ENCODE data around the gene TBL1X. TPM values are rescaled to one million over a fixed set of nuclear protein-coding genes. Genes with fewer than 3 reads are reported as not detected.

TBL1X gene
- total RNA-seq, 5 donors from 2014 or later (not counting 1 experiment from before 2014, with no cell fraction given) = 21.0 to 50.8 (median 40.5) TPM

- Histone ChIP-seq H3K4me1 (ENCODE audit: control insufficient read depth in 1 of 2, extremely low read depth in 1 of 2, insufficient read depth in 2 of 2, low read length in 2 of 2) (peaks cover 0 to 3% of the 10 kb centered on the region in 2 experiments), H3K9me3 (no peaks in the 10 kb centered on the region), H3K4me3 (ENCODE audit: control insufficient read depth in 1 of 2, extremely low read depth in 1 of 2, low read length in 1 of 2) (no peak overlapping the region), H3K27ac (ENCODE audit: low read length) (no peak overlapping the region), H3K27me3 (replicated peaks in 1 of 2; ENCODE audit: control insufficient read depth in 2 of 2, extremely low read depth in 1 of 2, insufficient read depth in 2 of 2, low read length in 1 of 2) (no peaks in the 10 kb centered on the region), H3K36me3 (ENCODE audit: control insufficient read depth in 2 of 2, extremely low read depth in 1 of 2, insufficient read depth in 1 of 2, low read length in 1 of 2) (peaks cover 0 to 5% of the 10 kb centered on the region in 2 donors)
- Mint-ChIP-seq H3K27me3 (no peaks in the 10 kb centered on the region), H3K9me3 (no peaks in the 10 kb centered on the region), H3K36me3 (peaks cover 29% of the 10 kb centered on the region), H3K27ac (no peak overlapping the region), H3K4me1 (peaks cover 5 to 29% (median 19%) of the 10 kb centered on the region in 3 donors), H3K4me3 (no peak overlapping the region)
- CTCF ChIA-PET = no interaction called here
- DNase-seq (no peak), ATAC-seq (replicated peaks in 1 of 4) (no peak)
- WGBS (ENCODE audit: insufficient coverage) = 75% methylated on average over 4 of the region's 13 CpGs
- POLR2A ChIA-PET = no interaction called here
These were observed 211.4 kb downstream of the TBL1X start for GRCh38 chrX:9676306-9676705.

- no peak for ATAC-seq (replicated peaks in 1 of 4)
- Histone ChIP-seq H3K4me3 (ENCODE audit: control insufficient read depth in 1 of 2, extremely low read depth in 1 of 2, low read length in 1 of 2) (no peak overlapping the region), H3K4me1 (ENCODE audit: control insufficient read depth in 1 of 2, extremely low read depth in 1 of 2, insufficient read depth in 2 of 2, low read length in 2 of 2) (peaks cover 0 to 3% of the 10 kb centered on the region in 2 experiments), H3K9me3 (no peaks in the 10 kb centered on the region), H3K27ac (ENCODE audit: low read length) (no peak overlapping the region), H3K36me3 (ENCODE audit: control insufficient read depth in 2 of 2, extremely low read depth in 1 of 2, insufficient read depth in 1 of 2, low read length in 1 of 2) (peaks cover 0 to 5% of the 10 kb centered on the region in 2 donors), H3K27me3 (replicated peaks in 1 of 2; ENCODE audit: control insufficient read depth in 2 of 2, extremely low read depth in 1 of 2, insufficient read depth in 2 of 2, low read length in 1 of 2) (no peaks in the 10 kb centered on the region)
- Mint-ChIP-seq H3K27ac (no peak overlapping the region), H3K4me1 (peaks cover 5 to 29% (median 19%) of the 10 kb centered on the region in 3 donors), H3K36me3 (peaks cover 28% of the 10 kb centered on the region), H3K4me3 (no peak overlapping the region), H3K27me3 (no peaks in the 10 kb centered on the region), H3K9me3 (no peaks in the 10 kb centered on the region)
- no peak for DNase-seq
- no CpG with 5 or more reads among the region's 6 CpGs for WGBS (ENCODE audit: insufficient coverage)
- CTCF ChIA-PET = interaction anchor here in 1 of 2 donors (0.6 kb wide), 1 partner anchor 74 kb away, joined by 3 read pairs; no protein-coding TSS in a partner anchor
- POLR2A ChIA-PET = no interaction called here
These were observed 211.9 kb downstream of the TBL1X start for GRCh38 chrX:9676738-9677097.

GRCh38 chrX:9677098-9677739, 212.4 kb downstream of the TBL1X start:
- no CpG with 5 or more reads among the region's 7 CpGs for WGBS (ENCODE audit: insufficient coverage)
- ATAC-seq (replicated peaks in 1 of 4) (peak in 3 of 4 experiments; percentile 41 to 87 (median 50)), DNase-seq (peak in 7 of 35 experiments; percentile 1 to 32 (median 2))
- POLR2A ChIA-PET = no interaction called here
- H3K4me1 ChIP-seq (ENCODE audit: control insufficient read depth in 1 of 2, extremely low read depth in 1 of 2, insufficient read depth in 2 of 2, low read length in 2 of 2) = peaks cover 0 to 3% of the 10 kb centered on the region in 2 experiments
- no peaks in the 10 kb centered on the region for H3K27me3 ChIP-seq (replicated peaks in 1 of 2; ENCODE audit: control insufficient read depth in 2 of 2, extremely low read depth in 1 of 2, insufficient read depth in 2 of 2, low read length in 1 of 2)
- H3K9me3 ChIP-seq = no peaks in the 10 kb centered on the region
- Mint-ChIP-seq H3K27ac (peak overlapping the region in 1 of 2 donors; percentile 16), H3K27me3 (no peaks in the 10 kb centered on the region), H3K36me3 (peaks cover 25% of the 10 kb centered on the region), H3K4me1 (peaks cover 5 to 26% (median 19%) of the 10 kb centered on the region in 3 donors), H3K4me3 (no peak overlapping the region), H3K9me3 (no peaks in the 10 kb centered on the region)
- H3K4me3 ChIP-seq (ENCODE audit: control insufficient read depth in 1 of 2, extremely low read depth in 1 of 2, low read length in 1 of 2) = no peak overlapping the region
- peaks cover 0 to 5% of the 10 kb centered on the region in 2 donors for H3K36me3 ChIP-seq (ENCODE audit: control insufficient read depth in 2 of 2, extremely low read depth in 1 of 2, insufficient read depth in 1 of 2, low read length in 1 of 2)
- no peak overlapping the region for H3K27ac ChIP-seq (ENCODE audit: low read length)
- CTCF ChIA-PET = interaction anchor here in 1 of 2 donors (0.6 kb wide), 1 partner anchor 75 kb away, joined by 3 read pairs; no protein-coding TSS in a partner anchor

GRCh38 chrX:9678215-9678965, 213.5 kb downstream of the TBL1X start:
- no peak for DNase-seq
- H3K27me3 ChIP-seq (replicated peaks in 1 of 2; ENCODE audit: control insufficient read depth in 2 of 2, extremely low read depth in 1 of 2, insufficient read depth in 2 of 2, low read length in 1 of 2) = no peaks in the 10 kb centered on the region
- ChIA-PET CTCF (interaction anchor here in 1 of 2 donors (0.6 kb wide), 1 partner anchor 32 kb away, joined by 3 read pairs; no protein-coding TSS in a partner anchor), POLR2A (no interaction called here)
- H3K27ac Mint-ChIP-seq = peak overlapping the region in 1 of 2 donors; percentile 61
- no peak overlapping the region for H3K4me3 Mint-ChIP-seq
- no peaks in the 10 kb centered on the region for H3K9me3 ChIP-seq
- H3K27ac ChIP-seq (ENCODE audit: low read length) = no peak overlapping the region
- no peak overlapping the region for H3K4me3 ChIP-seq (ENCODE audit: control insufficient read depth in 1 of 2, extremely low read depth in 1 of 2, low read length in 1 of 2)
- no peaks in the 10 kb centered on the region for H3K27me3 Mint-ChIP-seq
- peaks cover 0 to 3% of the 10 kb centered on the region in 2 experiments for H3K4me1 ChIP-seq (ENCODE audit: control insufficient read depth in 1 of 2, extremely low read depth in 1 of 2, insufficient read depth in 2 of 2, low read length in 2 of 2)
- ATAC-seq (replicated peaks in 1 of 4) = no peak
- peaks cover 5 to 21% (median 19%) of the 10 kb centered on the region in 3 donors for H3K4me1 Mint-ChIP-seq
- no CpG with 5 or more reads among the region's 3 CpGs for WGBS (ENCODE audit: insufficient coverage)
- peaks cover 17% of the 10 kb centered on the region for H3K36me3 Mint-ChIP-seq
- no peaks in the 10 kb centered on the region for H3K9me3 Mint-ChIP-seq
- peaks cover 0 to 5% of the 10 kb centered on the region in 2 donors for H3K36me3 ChIP-seq (ENCODE audit: control insufficient read depth in 2 of 2, extremely low read depth in 1 of 2, insufficient read depth in 1 of 2, low read length in 1 of 2)

GRCh38 chrX:9681011-9681410, 216.2 kb downstream of the TBL1X start:
- CTCF ChIA-PET = no interaction called here
- Histone ChIP-seq H3K36me3 (ENCODE audit: control insufficient read depth in 2 of 2, extremely low read depth in 1 of 2, insufficient read depth in 1 of 2, low read length in 1 of 2) (peaks cover 0 to 5% of the 10 kb centered on the region in 2 donors), H3K4me1 (ENCODE audit: control insufficient read depth in 1 of 2, extremely low read depth in 1 of 2, insufficient read depth in 2 of 2, low read length in 2 of 2) (peaks cover 0 to 3% of the 10 kb centered on the region in 2 experiments), H3K9me3 (no peaks in the 10 kb centered on the region), H3K27ac (ENCODE audit: low read length) (no peak overlapping the region), H3K27me3 (replicated peaks in 1 of 2; ENCODE audit: control insufficient read depth in 2 of 2, extremely low read depth in 1 of 2, insufficient read depth in 2 of 2, low read length in 1 of 2) (no peaks in the 10 kb centered on the region), H3K4me3 (ENCODE audit: control insufficient read depth in 1 of 2, extremely low read depth in 1 of 2, low read length in 1 of 2) (no peak overlapping the region)
- Mint-ChIP-seq H3K9me3 (no peaks in the 10 kb centered on the region), H3K4me1 (peaks cover 5 to 20% (median 19%) of the 10 kb centered on the region in 3 donors), H3K36me3 (peaks cover 18% of the 10 kb centered on the region), H3K27ac (no peak overlapping the region), H3K27me3 (no peaks in the 10 kb centered on the region), H3K4me3 (no peak overlapping the region)
- ATAC-seq (replicated peaks in 1 of 4) (no peak), DNase-seq (no peak)
- POLR2A ChIA-PET = no interaction called here
- WGBS (ENCODE audit: insufficient coverage) = 94% methylated on average over 2 of the region's 9 CpGs

GRCh38 chrX:9681422-9681821, 216.6 kb downstream of the TBL1X start:
- POLR2A ChIA-PET = no interaction called here
- Histone ChIP-seq H3K27me3 (replicated peaks in 1 of 2; ENCODE audit: control insufficient read depth in 2 of 2, extremely low read depth in 1 of 2, insufficient read depth in 2 of 2, low read length in 1 of 2) (no peaks in the 10 kb centered on the region), H3K4me3 (ENCODE audit: control insufficient read depth in 1 of 2, extremely low read depth in 1 of 2, low read length in 1 of 2) (no peak overlapping the region), H3K36me3 (ENCODE audit: control insufficient read depth in 2 of 2, extremely low read depth in 1 of 2, insufficient read depth in 1 of 2, low read length in 1 of 2) (peaks cover 0 to 5% of the 10 kb centered on the region in 2 donors), H3K4me1 (ENCODE audit: control insufficient read depth in 1 of 2, extremely low read depth in 1 of 2, insufficient read depth in 2 of 2, low read length in 2 of 2) (peaks cover 0 to 3% of the 10 kb centered on the region in 2 experiments), H3K27ac (ENCODE audit: low read length) (no peak overlapping the region), H3K9me3 (no peaks in the 10 kb centered on the region)
- CTCF ChIA-PET = no interaction called here
- WGBS (ENCODE audit: insufficient coverage) = 100% methylated on average over 1 of the region's 4 CpGs
- no peak overlapping the region for H3K4me3 Mint-ChIP-seq
- H3K36me3 Mint-ChIP-seq = peaks cover 20% of the 10 kb centered on the region
- no peaks in the 10 kb centered on the region for H3K27me3 Mint-ChIP-seq
- H3K4me1 Mint-ChIP-seq = peaks cover 5 to 19% (median 18%) of the 10 kb centered on the region in 3 donors
- no peak for ATAC-seq (replicated peaks in 1 of 4)
- H3K9me3 Mint-ChIP-seq = no peaks in the 10 kb centered on the region
- no peak overlapping the region for H3K27ac Mint-ChIP-seq
- no peak for DNase-seq

Measured in T-cell (primary cell).